Colon (tissue), 2 donors: ENCODE data around the gene PAPOLB.
"Not testable (repeated sequence)": the region's sequence is repeated elsewhere in the genome, so short reads cannot be mapped to it uniquely, and the experiment has no call there.

ENCODE experiments used
- FAIRE-seq: peaks from 2 replicates; lab custom pipeline; 2012; peaks lifted over from hg19 to GRCh38; lab: Jason Lieb, UNC
- donor health status: control.
- donor health status: control.

Gene PAPOLB

GRCh38 chr7:4861673-4862072, at the start of gene PAPOLB:
Gene PAPOLB (minus strand): TSS chr7:4862030. CDS start chr7:4861810, 220 bp downstream.
- no peak for FAIRE-seq

DNA sequence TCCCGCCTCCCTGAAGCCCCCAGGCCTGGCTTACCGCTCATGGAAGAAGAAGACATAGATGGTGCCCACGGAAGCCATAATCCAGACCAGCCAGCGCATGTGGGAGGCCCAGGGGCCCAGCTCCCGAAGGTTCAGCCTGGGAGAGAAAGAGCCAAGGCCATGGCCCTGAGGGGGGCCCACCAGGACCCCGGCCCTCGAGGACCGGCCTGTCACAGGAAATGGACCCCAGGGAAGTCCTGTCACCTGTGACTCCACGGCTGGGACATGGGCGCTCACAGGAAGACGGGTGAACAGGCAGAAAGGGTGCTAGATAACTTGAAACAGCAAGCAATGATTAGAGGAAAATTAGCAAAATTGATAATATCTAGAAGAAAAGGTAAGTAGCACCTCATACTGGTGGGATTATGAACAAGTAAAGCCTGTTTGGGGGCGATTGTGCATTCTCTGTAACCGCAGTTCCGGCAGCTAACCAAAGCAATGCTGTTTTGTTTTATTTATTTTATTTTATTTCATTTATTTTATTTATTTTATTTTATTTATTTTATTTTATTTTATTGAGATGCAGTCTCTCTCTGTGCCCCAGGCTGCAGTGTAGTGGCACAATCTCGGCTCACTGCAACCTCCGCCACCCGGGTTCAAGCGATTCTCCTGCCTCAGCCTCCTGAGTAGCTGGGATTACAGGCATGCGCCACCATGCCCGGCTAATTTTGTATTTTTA, 49.4 kb upstream of the PAPOLB start:
- FAIRE-seq = no peak

DNA sequence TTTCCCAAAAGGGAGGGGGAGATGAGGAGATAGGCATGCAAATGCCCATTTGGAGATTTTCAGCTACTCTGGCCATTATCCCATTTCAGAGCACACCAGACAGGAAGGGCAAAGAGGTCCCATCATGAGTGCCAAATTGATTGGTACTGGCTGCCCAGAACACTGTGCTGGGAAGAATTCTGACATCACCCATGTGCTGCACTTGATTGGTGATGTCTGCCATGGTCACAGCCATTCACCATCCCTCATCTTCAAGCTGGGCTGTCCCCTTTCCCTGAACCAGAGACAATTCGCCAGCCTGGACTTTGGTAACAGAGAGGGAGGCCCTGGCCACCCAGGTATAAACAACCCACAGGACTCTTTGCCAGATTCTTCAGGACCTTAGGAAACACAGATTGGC, 44.9 kb upstream of the PAPOLB start:
- no peak for FAIRE-seq

DNA sequence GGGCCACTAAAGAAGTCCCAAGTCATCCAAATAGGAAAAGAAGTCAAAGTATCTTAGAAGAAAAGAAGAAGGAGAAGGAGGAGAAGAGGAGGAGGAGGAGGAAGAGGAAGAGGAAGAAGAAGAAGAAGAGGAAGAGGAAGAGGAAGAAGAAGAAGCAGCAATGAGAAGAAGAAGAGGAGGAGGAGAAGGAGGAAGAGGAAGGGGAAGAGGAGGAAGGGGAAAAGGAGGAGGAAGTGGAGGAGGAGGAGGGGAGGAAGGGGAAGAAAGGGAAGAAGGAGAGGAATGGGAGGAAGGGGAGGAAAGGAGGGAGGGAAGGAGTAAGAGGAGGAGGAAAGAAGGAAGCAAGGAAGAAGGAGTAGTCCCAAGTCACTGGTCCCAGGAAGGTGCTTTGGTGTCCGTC, 43.3 kb upstream of the PAPOLB start:
- no peak for FAIRE-seq

DNA sequence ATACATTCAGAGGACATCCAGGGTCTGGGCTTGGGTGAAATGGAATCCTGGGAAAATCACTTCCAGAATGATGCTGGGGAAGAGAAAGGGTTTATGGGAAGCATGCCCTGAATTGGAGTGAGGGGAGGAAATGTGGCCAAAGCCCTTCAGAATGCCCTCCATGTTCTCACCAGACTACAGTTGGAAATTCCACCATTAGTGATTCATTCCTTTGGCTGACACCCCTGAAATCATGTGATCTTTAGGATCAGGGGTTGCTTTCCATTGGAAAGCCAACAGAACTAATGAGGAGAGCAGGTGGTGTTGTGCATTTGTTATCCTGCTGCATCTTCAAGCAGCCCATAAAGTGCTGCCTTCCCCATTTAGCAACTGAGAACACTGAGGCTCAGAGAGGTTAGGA, 42.5 kb upstream of the PAPOLB start:
- FAIRE-seq = no peak

GRCh38 chr7:4895766-4896165, 33.9 kb upstream of the PAPOLB start:
- FAIRE-seq = no peak

- no peak for FAIRE-seq
Observed at GRCh38 chr7:4894482-4894881, 32.7 kb upstream of the PAPOLB start.

GRCh38 chr7:4893929-4894475, 32.2 kb upstream of the PAPOLB start:
- FAIRE-seq = no peak

DNA sequence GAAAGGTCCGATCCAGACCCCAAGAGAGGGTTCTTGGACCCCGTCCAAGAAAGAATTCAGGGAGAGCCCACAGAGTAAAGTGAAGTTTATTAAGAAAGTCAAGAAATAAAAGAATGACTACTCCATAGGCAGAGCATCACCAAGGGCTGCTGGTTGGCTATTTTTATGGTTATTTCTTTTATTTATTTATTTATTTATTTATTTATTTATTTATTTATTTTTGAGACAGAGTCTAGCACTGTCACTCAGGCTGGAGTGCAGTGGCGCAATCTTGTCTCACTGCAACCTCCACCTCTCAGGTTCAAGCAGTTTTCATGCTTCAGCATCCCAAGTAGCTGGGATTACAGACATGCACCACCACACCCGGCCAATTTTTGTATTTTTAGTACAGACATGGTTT, 31.4 kb upstream of the PAPOLB start:
- FAIRE-seq = not testable (repeated sequence)

- FAIRE-seq = not testable (repeated sequence)
Observed at GRCh38 chr7:4891522-4891921, 29.7 kb upstream of the PAPOLB start.

GRCh38 chr7:4889682-4890081, 27.9 kb upstream of the PAPOLB start:
- FAIRE-seq = no peak

DNA sequence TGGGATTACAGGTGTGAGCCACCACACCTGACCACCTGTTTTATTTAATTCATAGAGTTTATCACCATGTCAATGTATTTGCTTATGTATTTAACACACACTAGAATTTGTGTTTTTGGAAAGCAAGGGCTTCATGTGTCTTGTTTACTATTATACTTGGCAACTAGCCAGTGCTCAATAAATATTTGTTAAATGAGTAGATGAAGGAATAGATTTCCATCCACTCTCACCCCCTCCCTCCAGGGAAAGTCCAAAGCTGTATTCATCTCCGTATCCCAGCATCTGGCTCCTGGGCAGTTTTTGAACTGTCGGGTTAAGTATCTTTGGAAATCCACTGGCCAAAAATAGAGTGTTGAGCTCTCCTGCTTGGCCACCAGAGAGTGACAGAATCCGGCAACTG, 26.3 kb upstream of the PAPOLB start:
- FAIRE-seq = no peak

DNA sequence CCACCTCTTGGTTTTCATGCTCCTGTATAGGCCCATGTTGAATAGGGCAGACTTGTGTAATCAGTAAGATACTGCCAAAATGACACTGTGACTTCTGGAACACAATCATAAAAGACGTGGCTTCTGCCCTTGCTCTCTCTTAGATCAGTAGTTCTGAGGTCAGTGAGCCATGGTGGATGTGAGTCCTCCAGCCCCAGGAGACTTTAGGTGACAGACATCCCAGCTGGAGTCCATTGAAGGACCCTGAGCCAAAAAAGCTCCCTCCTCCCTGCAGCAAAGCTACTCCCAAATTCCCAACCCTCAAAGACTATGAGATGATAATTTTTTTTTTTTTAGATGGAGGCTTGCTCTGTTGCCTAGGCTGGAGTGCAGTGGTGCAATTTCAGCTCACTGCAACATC, 24.8 kb upstream of the PAPOLB start:
- no peak for FAIRE-seq

GRCh38 chr7:4885317-4885807, 23.5 kb upstream of the PAPOLB start:
- no peak for FAIRE-seq

- FAIRE-seq = no peak
Observed at GRCh38 chr7:4884164-4884563, 22.3 kb upstream of the PAPOLB start.

DNA sequence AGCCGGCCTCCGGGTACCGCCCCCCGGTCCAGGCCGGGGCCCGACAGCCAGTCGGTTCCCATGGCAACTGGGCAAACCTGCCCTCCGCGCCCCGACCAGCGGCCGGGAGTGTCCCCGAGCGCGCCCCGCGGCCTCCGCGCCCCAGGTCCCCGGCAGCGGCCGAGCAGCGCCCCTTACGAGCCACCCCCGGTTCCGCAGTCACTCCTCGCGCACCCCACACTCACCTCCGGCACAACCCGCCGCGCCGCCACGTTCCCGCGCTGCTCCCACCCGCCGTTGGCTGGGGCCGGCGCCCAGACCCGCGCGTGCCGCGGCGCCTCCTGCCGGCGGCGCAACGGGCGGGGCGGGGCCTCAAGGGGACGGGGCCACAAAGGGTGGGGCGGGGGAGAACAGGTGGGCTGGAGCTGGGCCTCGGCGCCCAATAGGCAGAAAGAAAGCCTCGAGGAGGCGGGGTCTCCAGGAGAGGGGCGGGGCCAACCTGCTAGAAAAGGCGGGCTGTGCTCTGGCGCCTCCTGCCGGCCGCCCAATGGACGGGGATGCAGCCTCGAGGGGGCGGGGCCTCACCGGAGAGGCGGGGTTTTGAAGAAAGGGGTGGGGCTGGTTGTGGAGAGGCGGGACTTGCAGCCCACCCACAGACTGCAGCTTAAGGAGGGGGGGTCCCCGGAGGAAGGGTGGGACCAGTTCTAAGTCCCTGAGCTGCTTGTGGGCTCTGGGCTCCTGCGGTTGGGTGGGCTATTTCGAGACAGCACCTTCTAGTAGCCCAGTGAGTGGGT, 21.7 kb upstream of the PAPOLB start, which contains the start of gene RADIL:
Gene RADIL, minus strand, starts transcription at position 345 of the 773 bp plus-strand sequence. CDS start 5,577 bp downstream, outside the sequence.
- FAIRE-seq = no peak

DNA sequence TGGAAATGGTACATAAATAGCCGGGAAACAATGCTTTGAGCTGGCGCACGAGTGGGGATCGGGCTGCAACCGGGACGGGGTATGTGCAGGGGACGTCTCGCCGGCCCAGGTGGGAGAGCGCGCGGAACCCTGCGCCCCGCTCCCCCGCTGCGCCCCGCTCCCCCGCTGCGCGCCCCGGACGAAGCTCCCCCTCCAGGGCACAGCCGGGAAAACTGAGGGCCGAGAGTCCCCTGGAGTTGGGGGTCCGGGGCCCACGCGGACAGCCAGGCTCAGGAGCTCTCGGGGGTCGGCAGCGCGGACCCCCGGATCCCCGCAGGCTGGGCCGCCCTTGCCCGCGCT, 21.2 kb upstream of the PAPOLB start:
- no peak for FAIRE-seq

DNA sequence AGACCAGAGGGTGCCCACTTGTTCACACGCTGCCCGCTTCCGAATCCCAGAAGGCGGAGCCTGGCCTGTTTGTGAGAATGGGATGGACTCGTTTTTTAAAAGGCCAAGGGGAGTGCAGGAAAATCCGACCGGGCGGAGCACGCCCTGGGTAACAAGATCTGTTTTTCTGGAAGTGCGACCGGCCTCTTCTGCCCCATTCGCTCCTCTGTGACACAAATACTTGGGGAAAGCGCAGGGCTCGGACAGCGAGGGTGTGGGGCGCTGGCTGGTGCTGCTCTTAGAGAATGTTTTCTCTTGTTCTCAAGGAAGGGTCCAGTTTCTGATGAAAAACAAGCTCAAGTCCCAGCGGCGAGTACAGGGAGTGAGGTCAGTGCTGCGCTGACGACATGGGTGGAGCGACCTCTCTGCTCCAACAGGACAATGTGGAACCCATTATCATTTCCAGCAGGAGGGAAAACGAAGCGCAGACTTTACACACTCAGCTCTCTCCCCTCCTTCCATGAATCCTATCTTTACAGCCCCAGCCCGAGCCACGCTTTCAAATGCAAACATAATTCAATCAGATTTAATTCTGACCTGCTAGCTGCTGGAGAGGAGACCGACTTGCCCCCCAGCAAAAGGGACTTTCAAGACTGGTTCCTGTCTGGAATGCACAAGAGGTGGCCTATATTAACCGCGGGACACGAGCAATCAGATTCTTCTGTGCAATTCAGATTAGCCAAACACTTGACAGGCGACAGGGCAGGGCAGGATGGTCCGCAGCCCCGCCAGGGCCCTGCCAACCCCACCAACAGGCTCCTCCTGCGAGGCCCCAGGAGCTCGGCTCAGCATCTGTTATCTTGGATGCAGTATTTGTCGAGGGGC, 20.6 kb upstream of the PAPOLB start:
- no peak for FAIRE-seq

DNA sequence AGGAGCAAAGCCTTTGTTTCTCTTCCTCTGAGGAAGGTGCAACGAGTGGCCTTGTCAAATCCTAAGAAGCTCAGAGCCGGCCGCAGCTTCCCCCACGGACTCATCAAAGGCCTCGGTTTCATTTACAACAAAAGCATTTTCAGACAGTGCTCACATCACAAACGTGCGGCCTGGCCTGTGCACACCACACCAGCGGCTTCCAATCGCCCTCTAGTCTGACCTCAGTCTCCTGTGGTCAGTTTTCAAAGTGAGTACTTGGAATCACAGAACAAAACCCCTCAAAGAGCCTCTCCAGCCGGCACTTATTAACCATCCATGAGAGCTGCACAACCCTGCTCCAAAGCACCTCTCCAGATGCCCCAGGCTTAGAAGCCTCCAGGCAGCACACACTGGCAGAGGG, 18.4 kb upstream of the PAPOLB start:
- FAIRE-seq = no peak

- no peak for FAIRE-seq
Observed at GRCh38 chr7:4879396-4880081, 17.7 kb upstream of the PAPOLB start.
